Measurements from ENCODE around the gene KCNA2.

Gene KCNA2

DNA sequence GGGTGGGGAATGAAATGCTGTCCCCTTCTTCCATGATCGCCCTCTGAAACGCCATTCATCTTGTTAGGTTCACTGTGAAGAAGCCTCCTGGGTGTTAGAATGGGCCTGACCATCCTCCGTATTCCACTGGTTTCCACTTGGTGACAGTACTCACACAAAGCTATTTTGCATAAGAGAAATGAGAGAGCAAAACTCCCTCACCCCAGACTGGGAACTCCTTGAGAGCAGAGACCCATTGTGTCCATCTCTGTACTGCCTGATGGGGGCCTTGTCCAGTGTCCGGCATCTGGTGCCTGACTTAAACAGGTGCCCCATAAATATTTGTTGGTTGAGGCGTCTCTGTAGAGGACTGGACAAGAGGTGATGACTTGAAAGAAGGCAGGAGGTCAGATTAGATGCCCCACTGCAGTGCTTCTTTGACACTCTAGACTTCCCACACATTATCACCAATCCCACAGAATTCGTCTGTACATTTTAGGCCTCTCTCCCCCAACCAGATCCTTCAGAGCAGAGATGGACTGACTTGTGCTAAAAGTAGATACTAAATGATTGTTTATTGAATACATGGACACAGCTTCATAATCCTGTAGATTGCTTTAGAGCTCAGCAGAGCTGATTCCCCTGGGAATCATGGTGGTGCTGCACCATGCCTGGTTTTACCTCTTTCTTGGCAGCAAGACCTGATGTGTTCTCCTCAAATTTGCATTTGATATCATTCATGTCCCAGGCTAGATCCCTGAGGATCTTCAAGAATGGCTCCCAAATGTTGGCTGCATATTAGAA lies 22.4 kb upstream of the KCNA2 start:
- no peak for DNase-seq

DNA sequence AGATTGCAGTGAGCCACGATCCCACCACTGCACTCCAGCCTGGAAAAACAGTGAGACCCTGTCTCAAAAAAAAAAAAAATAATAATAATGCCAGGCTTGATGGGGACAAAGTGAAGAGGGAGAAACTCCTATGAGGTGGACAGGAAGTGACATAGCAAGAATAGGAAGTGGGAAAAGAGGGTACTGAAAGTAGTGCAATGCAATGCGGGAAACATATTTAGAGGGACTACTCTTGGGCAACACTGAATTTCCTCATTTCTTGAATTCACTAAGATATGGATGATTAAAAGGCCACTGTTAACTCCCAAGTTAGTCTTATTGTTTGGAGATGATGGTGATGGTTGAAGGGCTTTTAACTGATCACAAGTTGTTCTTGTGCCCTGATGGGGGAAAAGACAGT lies 21.6 kb upstream of the KCNA2 start:
- DNase-seq = no peak

DNA sequence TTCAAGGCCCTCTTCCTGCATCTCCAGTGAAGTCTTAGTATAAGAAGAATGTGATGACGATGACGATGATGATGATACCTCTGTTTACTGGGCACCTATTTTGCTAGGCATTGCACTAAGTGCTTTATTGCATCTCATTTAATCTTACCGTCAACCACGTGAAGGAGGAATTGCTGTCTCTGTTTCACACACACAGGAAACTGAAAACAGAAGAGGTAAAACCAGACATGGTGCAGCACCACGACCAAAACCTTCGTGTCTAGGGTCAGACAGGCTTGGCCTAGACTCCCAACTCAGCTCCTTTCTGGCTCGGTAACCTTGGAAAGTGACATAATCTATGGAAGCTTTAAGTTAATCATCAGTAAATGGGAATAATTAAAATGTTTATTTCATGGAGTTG lies 20.7 kb upstream of the KCNA2 start:
- no peak for DNase-seq

DNA sequence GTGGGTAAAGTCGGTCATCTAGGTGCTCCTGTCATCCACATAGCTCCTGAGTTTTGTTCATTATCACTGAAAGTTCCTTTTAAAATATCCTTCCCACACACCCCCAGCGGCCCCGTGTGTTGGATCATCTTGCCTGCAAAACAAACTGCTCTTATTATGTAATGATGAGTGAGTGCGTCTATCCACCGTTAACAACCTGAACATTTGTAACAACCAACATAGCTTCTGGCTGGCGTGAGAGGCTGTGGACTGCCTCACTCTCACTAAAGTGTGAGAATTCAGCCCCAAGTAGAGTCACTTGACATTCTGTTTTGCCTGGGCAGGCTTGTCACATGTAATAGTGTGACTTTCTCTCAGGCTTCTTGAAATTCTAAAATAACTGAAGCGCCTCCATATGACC lies 14.5 kb upstream of the KCNA2 start:
- no peak for DNase-seq

DNA sequence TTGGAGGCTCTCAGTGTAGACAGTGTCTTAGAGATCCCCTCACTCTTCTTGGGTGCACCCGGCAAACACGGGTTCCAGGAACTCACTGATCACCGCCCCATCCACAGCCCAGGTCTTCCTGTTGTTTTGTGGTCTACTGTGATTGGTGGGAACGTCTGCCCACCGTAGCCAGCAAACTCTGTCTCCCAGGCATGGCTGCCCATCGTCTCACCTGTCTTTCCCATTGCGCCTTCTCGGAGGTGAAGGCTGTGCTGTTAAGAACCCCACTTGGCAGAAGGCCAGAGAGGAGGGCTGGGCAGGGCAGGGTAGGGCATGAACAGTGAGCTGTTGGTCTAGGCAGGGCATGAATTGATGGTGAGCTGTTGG lies 14.1 kb upstream of the KCNA2 start:
- DNase-seq = peak; percentile 12

DNA sequence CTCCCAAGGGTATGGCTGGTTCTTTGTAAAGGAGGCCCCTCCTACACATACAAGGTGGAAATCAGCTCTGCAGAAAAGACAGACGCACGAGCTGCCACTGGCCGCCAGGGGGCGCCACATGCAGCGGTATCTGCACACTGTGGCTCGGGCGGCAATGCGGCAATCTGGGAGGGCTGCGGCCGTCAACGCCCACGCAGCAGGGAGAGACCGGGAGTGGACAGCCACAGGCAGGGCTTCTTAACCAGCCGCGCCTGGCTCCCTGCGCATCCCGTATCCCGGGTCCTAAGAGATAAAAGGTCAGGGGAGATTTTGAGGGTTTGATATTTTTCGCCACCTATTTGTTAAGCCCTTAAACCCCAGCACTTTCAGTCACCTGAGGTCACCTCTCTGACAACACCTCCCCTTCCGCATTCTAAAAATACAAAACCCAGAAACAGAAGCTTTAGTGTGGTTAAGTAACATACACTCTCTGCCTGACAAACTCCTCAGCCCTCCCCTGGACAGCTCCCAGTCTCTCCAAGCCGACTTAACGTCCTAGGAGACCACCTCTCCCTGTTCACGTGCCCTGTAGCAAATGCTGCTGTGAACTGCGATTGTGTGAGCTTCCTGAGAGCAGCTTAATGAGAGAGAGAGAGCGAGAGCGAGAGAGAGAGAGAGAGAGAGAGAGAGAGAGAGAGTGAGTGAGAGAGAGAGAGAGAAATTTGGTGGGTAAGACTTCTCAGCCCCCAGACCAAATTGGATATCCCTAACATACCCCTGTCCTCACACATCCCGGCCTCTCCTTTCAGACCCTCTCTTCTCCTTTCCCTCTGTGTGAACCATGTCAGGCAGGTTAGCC lies 13.5 kb upstream of the KCNA2 start:
- DNase-seq = peak; percentile 81

DNA sequence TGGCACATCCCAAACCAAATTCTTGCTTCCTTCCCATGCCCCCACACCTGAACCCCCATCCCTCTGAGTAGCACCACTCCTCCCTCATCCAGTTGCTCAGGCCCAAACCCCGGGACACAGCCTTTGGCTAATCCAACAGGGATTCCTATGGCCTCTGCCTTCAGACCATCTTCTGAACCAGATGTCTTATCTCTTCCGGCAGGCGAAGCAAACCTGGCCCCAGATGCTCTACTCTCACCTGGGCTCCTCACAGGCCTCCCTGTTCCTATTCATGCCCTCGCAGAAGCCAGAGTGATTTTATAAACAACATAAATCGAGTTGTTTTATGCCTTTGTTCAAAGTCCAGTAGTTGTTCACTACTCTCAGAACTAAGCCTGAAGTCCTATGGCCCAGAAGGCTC lies 12.5 kb upstream of the KCNA2 start:
- DNase-seq = no peak

DNA sequence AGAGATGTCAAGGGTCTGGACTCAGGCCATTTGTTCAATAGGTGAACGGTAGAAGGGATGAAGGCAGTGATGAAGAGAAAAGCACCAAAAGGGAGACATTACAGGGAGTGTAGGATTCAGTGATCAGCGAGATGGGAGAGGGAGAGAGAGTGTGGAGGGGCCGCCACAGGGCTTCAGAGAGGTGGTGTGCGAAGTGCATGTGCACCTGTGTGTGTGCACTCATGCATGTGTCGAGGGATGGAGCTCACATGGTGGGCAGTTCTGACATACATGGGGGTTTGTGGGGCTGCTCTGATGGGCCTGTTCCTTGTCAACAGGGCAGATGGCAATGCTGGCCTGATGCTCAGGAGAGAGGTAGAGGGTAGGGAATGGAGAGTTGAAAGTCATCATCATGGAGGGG lies 11.4 kb upstream of the KCNA2 start:
- DNase-seq = no peak

DNA sequence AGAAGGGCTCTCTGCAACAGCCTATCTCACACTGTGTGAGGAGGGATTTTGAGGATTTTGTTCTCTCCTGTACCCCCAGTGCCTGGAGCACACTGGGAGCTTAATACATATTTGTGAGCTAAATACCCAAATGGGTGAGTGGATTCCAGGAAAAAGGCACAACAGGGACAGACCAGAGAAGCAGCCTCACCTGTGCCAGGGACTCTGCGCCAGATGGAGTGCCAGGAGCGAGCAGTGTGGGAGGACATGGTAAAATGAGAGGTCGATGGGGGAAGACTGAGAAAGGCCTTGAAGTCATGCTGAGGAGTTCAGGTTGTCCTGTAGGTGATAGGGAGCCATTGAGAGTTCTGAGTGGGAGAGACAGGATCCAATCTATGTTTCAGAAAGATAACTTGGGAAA lies 11.0 kb upstream of the KCNA2 start:
- no peak for DNase-seq

DNA sequence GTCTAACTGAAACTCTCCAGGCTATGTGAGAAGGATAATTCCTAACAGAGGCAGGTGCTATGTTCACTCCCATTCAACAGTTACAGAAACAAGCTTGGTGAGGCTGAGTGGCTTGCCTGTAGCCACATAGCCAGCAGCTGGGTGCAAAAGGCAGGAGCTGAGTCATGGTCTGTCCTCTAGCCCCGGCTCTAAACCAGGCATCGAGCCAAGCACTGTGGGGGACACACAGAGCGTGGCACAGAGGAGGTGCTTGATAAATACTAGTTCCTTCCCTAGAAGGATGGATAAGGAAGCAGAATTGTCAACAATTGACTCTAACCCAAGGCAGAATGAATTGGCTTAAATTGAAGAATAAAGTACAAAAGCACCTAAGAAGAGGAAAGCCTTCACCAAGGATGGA lies 10.4 kb upstream of the KCNA2 start:
- DNase-seq = peak; percentile 95

DNA sequence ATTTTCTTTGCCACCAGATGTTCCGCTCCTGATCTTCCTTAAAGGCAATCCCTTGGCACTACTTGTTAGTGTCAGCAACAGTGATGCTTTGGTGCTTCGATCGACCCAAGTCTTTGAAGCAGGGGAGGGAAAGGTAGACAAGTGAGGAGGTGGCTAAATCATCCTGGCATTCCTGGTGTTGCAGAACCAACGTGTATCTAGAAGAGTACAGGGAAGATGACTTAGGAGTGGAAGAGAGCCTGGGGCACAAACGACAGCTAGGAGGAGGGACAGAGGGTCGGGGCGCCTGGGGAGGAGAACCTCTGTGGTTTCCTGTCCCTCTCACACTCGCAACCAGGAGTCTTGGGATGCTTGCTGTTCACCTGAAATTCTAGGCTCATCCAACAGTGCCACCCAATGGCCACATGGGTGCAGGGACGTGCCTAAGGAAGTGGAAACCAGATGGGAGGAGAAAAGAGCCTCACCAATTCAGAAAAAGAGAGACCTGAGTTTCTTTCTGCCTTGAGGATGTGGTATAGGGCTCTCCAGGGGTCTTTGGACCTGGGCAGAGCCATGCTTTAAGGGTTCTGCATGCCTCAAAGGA lies 9.5 kb upstream of the KCNA2 start:
- peak; percentile 86 for DNase-seq

DNA sequence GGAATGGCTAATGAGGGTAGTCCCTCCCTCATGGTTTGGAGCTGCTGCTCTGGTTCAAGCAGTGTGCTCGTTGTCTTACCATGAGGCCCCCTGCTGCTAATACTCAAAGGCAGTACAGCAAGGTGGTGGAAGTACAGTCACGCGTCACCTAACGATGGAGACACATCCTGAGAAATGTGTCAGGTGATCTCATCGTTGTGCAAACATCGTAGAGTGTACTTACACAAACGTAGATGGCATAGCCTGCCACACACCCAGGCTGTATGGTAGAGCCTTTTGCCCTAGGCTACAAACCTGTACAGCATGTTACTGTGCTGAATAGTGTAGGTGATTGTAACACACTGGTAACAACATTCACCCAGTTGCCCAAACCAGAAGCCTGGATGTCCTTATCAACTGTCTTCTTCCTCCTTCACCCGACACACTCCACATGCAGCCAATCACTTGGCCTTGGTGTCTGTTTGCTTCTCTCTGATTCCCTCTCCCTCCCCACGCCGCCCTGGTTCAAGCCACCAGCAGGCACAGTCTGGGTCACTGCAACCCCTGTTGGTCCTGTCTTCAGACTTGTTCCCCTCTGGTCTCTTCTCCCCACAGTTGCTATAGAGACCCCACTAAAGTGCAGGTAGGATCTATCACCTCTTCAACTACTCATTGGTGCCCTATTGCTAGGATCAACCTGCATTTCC lies 6.0 kb upstream of the KCNA2 start:
- DNase-seq = peak; percentile 87

DNA sequence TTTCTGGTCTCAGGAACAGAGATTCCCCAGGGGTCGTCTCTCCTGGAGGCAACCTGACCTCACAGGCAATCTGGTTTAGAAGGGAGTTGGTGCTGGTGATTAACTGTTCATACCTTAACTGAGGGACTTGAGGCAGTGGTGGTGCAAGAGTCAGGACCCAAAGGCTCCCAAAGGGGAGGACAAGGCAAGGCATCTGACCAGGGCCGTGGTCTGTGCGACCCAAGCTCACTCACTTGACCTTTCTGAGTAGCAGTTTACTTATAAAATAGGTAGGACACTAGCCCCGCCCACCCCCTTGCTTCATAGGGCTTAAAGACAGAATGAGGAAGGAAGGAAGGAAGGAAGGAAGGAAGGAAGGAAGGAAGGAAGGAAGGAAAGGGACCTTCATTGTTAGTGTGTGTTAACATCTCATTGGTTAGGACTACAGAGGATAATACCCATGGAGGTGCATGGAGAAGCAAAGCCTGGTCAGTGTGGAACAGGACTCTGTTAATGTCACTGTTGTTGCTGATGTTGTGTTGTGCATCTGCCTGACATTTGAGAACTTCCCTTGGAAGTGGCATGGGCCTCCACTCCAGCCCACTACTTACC lies 4.6 kb upstream of the KCNA2 start:
- no peak for DNase-seq

DNA sequence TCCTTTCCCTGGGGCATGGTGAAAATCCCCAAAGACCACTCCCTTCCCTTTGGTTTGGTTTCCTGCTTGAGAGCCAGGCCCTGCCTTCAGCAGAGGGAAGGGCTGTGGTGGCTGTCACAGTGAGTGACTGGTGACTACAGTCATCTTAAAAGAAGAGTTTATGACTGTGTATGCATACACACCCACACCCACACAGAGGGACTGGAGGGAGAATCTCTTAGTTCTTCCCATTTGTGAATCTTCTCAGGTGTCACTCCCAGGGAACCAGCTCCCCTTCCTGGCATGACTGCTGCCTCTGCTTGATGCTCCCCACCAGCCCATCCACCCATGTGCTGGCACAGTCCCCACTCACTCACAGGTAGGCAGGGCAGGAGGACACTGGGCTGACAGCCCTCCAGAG lies 3.9 kb upstream of the KCNA2 start:
- DNase-seq = no peak

DNA sequence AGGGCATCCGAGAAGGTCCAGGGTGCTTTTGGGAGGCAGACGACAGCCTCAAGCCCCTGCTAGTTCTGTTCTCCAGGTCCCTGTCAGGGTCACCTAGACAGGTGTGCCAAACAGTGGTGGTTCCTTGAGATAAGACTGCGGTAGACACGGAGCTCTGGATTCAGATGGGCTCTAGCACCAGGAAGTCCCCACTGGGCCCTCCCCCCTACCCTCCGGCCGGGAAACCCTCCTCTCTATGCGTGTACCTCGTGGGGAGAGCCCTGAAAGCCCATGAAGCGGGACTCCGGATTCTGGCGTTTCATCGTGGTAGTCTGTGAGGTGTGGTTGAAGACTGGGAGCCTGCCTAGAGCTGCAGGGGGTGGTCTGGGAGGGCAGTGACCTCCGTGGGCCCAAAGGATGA lies 2.1 kb upstream of the KCNA2 start:
- no peak for DNase-seq

DNA sequence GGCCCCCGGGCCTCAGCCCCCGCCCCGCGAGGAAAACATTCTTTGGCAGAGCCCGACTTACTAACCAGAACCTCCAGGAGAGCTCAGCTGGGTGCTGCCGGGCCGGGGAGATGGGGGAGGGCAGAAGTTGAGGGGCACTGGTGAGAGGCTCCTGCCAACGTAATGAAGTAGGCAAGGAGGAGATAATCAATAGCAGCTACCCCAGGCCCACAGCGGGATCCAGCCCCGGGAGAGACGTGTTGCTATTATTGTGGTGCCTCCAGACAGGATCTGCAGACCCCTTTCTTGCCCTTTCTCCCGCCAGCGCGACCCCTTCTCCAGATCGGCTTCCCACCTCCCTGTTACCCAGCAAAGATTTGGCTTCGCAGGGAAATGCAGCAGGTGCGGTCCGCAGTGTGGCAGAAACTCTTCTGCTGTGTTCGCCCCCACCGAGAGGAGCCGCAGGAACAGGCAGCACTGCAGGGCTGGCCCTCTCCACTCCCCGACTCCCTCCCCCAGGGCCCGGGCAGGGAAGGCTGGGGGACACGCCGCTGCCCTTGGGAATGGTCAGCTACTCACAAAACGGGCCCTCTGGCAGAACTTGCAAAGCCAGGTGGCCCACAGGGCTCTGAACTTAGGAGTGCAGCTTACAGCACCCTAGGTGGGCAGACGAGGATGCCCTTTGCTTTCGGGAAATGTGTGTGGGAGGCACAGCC lies 1.5 kb upstream of the KCNA2 start:
- DNase-seq = peak; percentile 31

DNA sequence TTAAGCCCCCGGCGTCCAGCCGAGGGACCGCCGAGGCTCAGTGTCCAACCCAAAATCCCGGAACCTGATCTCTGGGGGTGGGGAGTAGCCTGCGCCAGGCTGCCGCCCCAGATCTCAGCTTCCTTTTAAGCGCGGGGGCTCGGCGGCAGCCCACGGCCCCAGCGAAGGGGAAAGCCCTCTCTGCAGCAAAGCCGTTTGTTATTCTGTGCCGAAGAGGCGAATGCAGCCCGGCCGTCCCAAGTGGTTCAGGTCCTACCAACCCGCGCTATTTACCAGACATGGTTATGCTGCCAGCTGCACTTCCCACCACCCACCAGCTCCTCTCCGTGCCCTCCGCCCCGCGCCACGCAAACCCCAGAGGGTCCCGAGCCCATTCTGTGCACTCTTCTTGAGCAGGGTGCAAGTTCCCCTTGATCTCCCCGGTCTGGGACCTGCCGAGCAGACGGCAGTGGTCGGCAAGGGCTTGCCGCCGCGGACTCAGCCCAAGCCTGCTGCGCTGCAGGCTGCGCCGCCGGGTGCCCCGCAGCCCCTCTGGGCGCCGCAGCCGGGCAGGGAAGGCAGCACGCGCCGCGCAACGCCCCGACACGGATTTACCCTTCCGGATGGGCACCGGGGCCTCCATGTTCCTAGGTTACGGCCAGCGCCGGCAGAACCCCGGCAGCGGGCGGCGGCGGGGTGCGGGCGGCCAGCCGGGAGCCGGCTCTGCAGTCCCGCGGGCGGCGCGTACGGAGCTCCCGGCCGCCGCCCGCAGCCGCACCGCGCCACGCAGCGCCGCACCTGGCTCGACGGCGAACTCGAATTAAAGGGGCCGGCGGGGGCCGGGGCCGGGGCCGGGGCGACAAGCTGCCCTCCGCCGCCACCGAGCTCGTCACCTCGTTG lies 738 bp upstream of the KCNA2 start:
- DNase-seq = peak; percentile 45

DNA sequence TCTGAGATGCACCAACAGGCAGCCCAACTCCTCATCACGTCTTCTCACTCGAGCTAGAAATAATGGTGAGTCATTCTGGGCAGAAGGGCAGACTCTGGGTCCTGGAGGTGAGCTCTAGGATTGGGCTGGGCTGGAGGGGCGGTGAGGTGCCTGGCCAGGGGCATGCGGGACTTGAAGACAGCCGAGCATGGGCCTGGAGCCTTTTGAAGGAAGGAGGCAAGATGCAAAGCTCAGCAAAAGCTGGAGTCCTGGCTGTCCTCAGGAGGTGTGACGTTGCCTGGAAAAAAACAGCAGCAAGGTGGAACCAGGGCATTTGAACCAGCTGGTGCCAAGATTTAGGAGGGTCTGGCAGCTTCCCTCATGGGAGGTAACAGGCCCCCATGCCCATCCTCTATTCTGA lies 712 bp downstream of the KCNA2 start:
- DNase-seq = no peak

DNA sequence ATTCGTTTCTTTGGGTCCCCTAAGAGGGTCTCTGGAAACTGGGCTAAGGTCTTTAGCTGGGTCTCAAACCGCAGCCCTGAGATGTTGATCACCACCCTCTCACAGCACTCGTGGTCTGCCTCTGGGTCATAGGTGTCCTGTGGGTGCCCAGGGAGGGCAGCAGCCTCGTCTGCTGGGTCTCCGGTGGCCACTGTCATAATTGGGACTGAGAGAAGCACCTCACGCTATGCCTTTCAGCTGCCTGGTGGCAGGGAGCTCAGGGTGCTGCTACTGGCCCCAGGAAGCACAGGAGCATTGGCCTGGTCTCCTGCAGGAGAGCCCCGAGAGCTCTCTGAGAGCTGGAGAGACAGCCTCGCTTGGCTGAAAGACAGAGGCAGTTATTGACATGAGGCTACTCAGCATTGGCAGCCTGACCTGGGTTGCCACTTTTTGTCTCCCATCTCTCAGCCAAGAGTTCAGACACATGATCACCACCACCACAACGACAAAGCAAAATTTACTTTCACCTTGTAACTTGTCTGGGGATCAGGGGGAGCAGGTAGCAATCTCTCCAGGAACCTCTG lies 1.5 kb downstream of the KCNA2 start:
- DNase-seq = no peak

DNA sequence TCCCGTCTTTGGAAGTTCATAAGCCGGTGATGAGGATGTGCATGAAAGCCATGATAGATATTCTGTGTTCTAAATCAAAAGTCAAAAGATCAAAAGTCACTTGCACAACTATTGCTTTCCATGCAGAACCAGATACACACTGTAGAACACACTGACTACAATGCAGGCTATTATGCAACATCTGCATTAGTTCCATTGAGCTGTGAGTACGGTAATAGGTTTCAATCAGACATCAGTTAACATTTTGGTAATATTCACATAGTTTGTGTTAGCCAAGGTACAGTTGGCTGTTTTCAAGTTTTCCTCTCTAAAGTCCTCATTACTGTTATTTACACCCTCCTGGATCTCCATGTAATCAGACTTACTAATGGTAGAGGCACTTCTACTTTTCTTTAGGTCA lies 3.1 kb downstream of the KCNA2 start:
- DNase-seq = no peak

DNA sequence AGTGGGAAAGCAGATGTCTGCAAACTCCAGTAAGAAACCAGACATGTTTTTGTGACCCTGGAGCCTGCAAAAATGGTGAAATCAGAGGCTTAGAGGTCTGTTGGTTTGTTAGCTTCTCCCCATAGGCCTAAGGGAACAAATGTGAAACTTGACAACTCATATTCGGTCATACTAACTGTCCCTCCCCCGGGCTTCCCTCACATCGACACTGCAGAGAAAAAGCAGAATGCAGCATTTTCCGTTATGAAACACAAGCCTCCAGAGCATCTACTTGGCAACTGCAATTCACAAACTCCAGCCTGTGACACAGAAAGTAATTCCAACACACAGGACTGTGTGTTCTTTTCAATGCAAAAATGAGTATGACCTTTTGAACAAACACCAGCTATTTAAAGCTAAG lies 3.7 kb downstream of the KCNA2 start:
- no peak for DNase-seq

All from NCI-H345 (cell line).